IMR-90 (cell line): ENCODE results near the gene HES4. TPM values are rescaled to one million over a fixed set of nuclear protein-coding genes. Genes with fewer than 3 reads are reported as not detected.

Source experiments
- ATAC-seq: fragments of 200-7000 bp; cut with Tn5 transposase; 2 replicates; pipeline ENCODE4 v1.9.1; 2020; ENCODE audit warnings: low read depth, mild to moderate bottlenecking, moderate library complexity
- BruUV-seq: library from RNA; stranded (reverse); fragments of 400-500 nt; replicated peaks from 2 replicates; lab custom pipeline; 2021; lab: Mats Ljungman, UMichigan
- CTCF ChIA-PET: fragments of 300-600 bp; formaldehyde crosslinking; extraction: SDS; loops from one replicate; lab custom pipeline; 2021; ENCODE audit warnings: antibody characterized with exemption; lab: Yijun Ruan, JAX
- POLR2A ChIA-PET: fragments of 300-600 bp; sonication (Branson Sonifier 250); formaldehyde crosslinking; loops from one replicate; lab custom pipeline; 2022; ENCODE audit warnings: antibody characterized with exemption; ENCODE audit not compliant: unreplicated experiment; lab: Charles Lee
- DNase-seq: peaks from one replicate; pipeline ENCODE4 v3.0.0; 2013
- H2AFZ ChIP-seq: replicated peaks from 2 replicates; pipeline ENCODE3; 2013; ENCODE audit warnings: low read length, mild to moderate bottlenecking; ENCODE audit not compliant: poor library complexity
- H2AK5ac ChIP-seq: 2 replicates; pipeline ENCODE4 v1.6.1; 2013; ENCODE audit warnings: low read depth, low read length, inconsistent platforms
- H2AK9ac ChIP-seq: replicated peaks from 2 replicates; pipeline ENCODE3; 2013; ENCODE audit warnings: mild to moderate bottlenecking, low read depth, low read length, moderate library complexity; ENCODE audit not compliant: poor library complexity
- H2BK120ac ChIP-seq: 2 replicates; pipeline ENCODE4 v1.6.1; 2013; ENCODE audit warnings: low read depth, low read length, inconsistent platforms
- H2BK15ac ChIP-seq: 3 replicates; pipeline ENCODE4 v1.6.1; 2013; ENCODE audit warnings: low read depth, low read length, inconsistent platforms
- H2BK20ac ChIP-seq: 2 replicates; pipeline ENCODE4 v1.6.1; 2013; ENCODE audit warnings: low read depth, mild to moderate bottlenecking, inconsistent platforms, low read length, moderate library complexity
- H2BK5ac ChIP-seq: 2 replicates; pipeline ENCODE4 v1.6.1; 2013; ENCODE audit warnings: mild to moderate bottlenecking, low read depth, low read length, inconsistent platforms; ENCODE audit not compliant: poor library complexity, severe bottlenecking
- H3K14ac ChIP-seq: replicated peaks from 2 replicates; pipeline ENCODE4 v1.6.1; 2013; ENCODE audit warnings: low read depth, low read length, inconsistent platforms
- H3K18ac ChIP-seq: 2 replicates; pipeline ENCODE4 v1.6.1; 2013; ENCODE audit warnings: low read depth, low read length, control low read depth
- H3K23ac ChIP-seq: 2 replicates; pipeline ENCODE4 v1.6.1; 2013; ENCODE audit warnings: low read depth, low read length, inconsistent platforms
- H3K27ac ChIP-seq: 2 replicates; pipeline ENCODE4 v1.5.1; 2013; ENCODE audit warnings: mild to moderate bottlenecking, control low read depth, low read length; ENCODE audit not compliant: insufficient read depth
- H3K27me3 ChIP-seq: 2 replicates; pipeline ENCODE4 v1.6.1; 2013; ENCODE audit warnings: low read length; ENCODE audit not compliant: control insufficient read depth, insufficient read depth
- H3K36me3 ChIP-seq: 2 replicates; pipeline ENCODE4 v1.6.1; 2013; ENCODE audit warnings: low read length, mixed read lengths; ENCODE audit not compliant: control insufficient read depth, insufficient read depth
- H3K4ac ChIP-seq: 2 replicates; pipeline ENCODE4 v1.6.1; 2013; ENCODE audit warnings: low read depth, low read length, inconsistent platforms
- H3K4me1 ChIP-seq: 2 replicates; pipeline ENCODE4 v1.6.1; 2013; ENCODE audit warnings: low read length, mixed read lengths; ENCODE audit not compliant: control insufficient read depth, insufficient read depth
- H3K4me2 ChIP-seq: 2 replicates; pipeline ENCODE4 v1.6.1; 2013; ENCODE audit warnings: low read depth, mild to moderate bottlenecking, control low read depth, low read length, moderate library complexity
- H3K4me3 ChIP-seq: 2 replicates; pipeline ENCODE4 v1.5.1; 2013; ENCODE audit warnings: low read depth, mild to moderate bottlenecking, control low read depth, low read length, moderate library complexity; ENCODE audit not compliant: insufficient read depth
- H3K56ac ChIP-seq: 2 replicates; pipeline ENCODE4 v1.6.1; 2013; ENCODE audit warnings: low read length, inconsistent platforms; ENCODE audit not compliant: insufficient read depth; ENCODE audit errors: extremely low read depth
- H3K79me1 ChIP-seq, 2 experiments: 2 replicates each; pipeline ENCODE4 v1.6.1; 2013; ENCODE audit warnings: low read length in 2 of 2, inconsistent platforms in 1 of 2, low read depth in 1 of 2
- H3K9ac ChIP-seq: 2 replicates; pipeline ENCODE4 v1.6.1; 2013; ENCODE audit warnings: low read depth, low read length, control low read depth
- H3K9me1 ChIP-seq: 2 replicates; pipeline ENCODE4 v1.6.1; 2013; ENCODE audit warnings: low read length, inconsistent platforms; ENCODE audit not compliant: insufficient read depth
- H3K9me3 ChIP-seq: 2 replicates; pipeline ENCODE4 v1.6.1; 2013; ENCODE audit warnings: low read length; ENCODE audit not compliant: control insufficient read depth, insufficient read depth
- H4K20me1 ChIP-seq: 2 replicates; pipeline ENCODE4 v1.6.1; 2013; ENCODE audit warnings: low read length, inconsistent platforms; ENCODE audit not compliant: insufficient read depth
- H4K5ac ChIP-seq: 2 replicates; pipeline ENCODE4 v1.6.1; 2013; ENCODE audit warnings: mild to moderate bottlenecking, low read depth, low read length, control low read depth
- H4K8ac ChIP-seq, 2 experiments: 2 replicates each; pipeline ENCODE4 v1.6.1; 2013; ENCODE audit warnings: low read depth in 2 of 2, low read length in 2 of 2, control low read depth in 1 of 2, inconsistent platforms in 1 of 2
- H4K91ac ChIP-seq: 2 replicates; pipeline ENCODE4 v1.6.1; 2013; ENCODE audit warnings: low read depth, low read length, inconsistent platforms; ENCODE audit not compliant: insufficient read depth
- BHLHE40 ChIP-seq: fragments of 150-350 bp; IDR thresholded peaks from 2 replicates; pipeline ENCODE4 v1.6.1; 2016; ENCODE audit warnings: mild to moderate bottlenecking, low read depth, low read length
- CEBPB ChIP-seq: IDR thresholded peaks from 2 replicates; pipeline ENCODE4 v1.6.1; 2012; ENCODE audit warnings: low read depth, low read length, improper control_type of control experiment
- CHD1 ChIP-seq: IDR thresholded peaks from 2 replicates; pipeline ENCODE4 v1.6.1; 2012; ENCODE audit warnings: low read depth, low read length, improper control_type of control experiment
- CTCF ChIP-seq: conservative IDR thresholded peaks from 2 replicates; pipeline ENCODE4 v1.5.1; 2012; ENCODE audit warnings: mild to moderate bottlenecking, low read depth, low read length, improper control_type of control experiment
- ELK1 ChIP-seq: fragments of 150-350 bp; IDR thresholded peaks from 2 replicates; pipeline ENCODE4 v1.6.1; 2016; ENCODE audit warnings: low read depth, mild to moderate bottlenecking, low read length, moderate library complexity, borderline replicate concordance
- FOS ChIP-seq: fragments of 150-350 bp; IDR thresholded peaks from 2 replicates; pipeline ENCODE4 v1.6.1; 2016; ENCODE audit warnings: low read depth, low read length
- MAFK ChIP-seq: IDR thresholded peaks from 2 replicates; pipeline ENCODE4 v1.6.1; 2012; ENCODE audit warnings: low read depth, low read length, improper control_type of control experiment
- MAZ ChIP-seq: IDR thresholded peaks from 2 replicates; pipeline ENCODE4 v1.6.1; 2012; ENCODE audit warnings: low read depth, mild to moderate bottlenecking, low read length, improper control_type of control experiment, moderate library complexity, borderline replicate concordance
- MXI1 ChIP-seq: IDR thresholded peaks from 2 replicates; pipeline ENCODE4 v1.6.1; 2012; ENCODE audit warnings: low read depth, mild to moderate bottlenecking, low read length, moderate library complexity, borderline replicate concordance
- NFE2L2 ChIP-seq: fragments of 150-350 bp; IDR thresholded peaks from 2 replicates; pipeline ENCODE4 v1.6.1; 2016; ENCODE audit warnings: low read depth, mild to moderate bottlenecking, low read length
- POLR2A ChIP-seq: IDR thresholded peaks from 2 replicates; pipeline ENCODE4 v1.6.1; 2012; ENCODE audit warnings: mild to moderate bottlenecking, low read depth, low read length
- RAD21 ChIP-seq: IDR thresholded peaks from 2 replicates; pipeline ENCODE4 v1.6.1; 2012; ENCODE audit warnings: low read length, improper control_type of control experiment
- RCOR1 ChIP-seq: IDR thresholded peaks from 2 replicates; pipeline ENCODE4 v1.6.1; 2012; ENCODE audit warnings: mild to moderate bottlenecking, low read length, improper control_type of control experiment; ENCODE audit not compliant: insufficient replicate concordance
- RFX5 ChIP-seq: IDR thresholded peaks from 2 replicates; pipeline ENCODE4 v1.8.0; 2012; ENCODE audit warnings: low read depth, mild to moderate bottlenecking, low read length, moderate library complexity
- SMC3 ChIP-seq: fragments of 150-350 bp; IDR thresholded peaks from 2 replicates; pipeline ENCODE4 v1.6.1; 2016; ENCODE audit warnings: low read depth, mild to moderate bottlenecking, antibody characterized with exemption, low read length, moderate library complexity
- USF2 ChIP-seq: fragments of 150-350 bp; IDR thresholded peaks from 2 replicates; pipeline ENCODE4 v1.6.1; 2017; ENCODE audit warnings: mild to moderate bottlenecking, antibody characterized with exemption, low read length, low read depth
- WGBS, 2 experiments: methylation state at CpG; one replicate each; pipeline versions ENCODE4 v1.1.5 to v1.1.7; 2013; ENCODE audit warnings: missing lambda C conversion rate in 2 of 2; ENCODE audit not compliant: insufficient read length in 1 of 2; ENCODE audit errors: extremely low coverage in 2 of 2; 5-methylcytosine and 5-hydroxymethylcytosine counted together
- dilution Hi-C: fragments of 300-500 bp; cut with HindIII; formaldehyde crosslinking; loops from one replicate; pipeline ENCODE4 v1.14.3; 2018; ENCODE audit warnings: low sequenced_read_pairs; ENCODE audit not compliant: unreplicated experiment
- in situ Hi-C: fragments of 300-500 bp; cut with MboI; formaldehyde crosslinking; loops from 3 replicates; pipeline ENCODE4 v1.14.3; 2019; ENCODE audit warnings: low sequenced_read_pairs, inconsistent platforms, mixed read lengths
- intact Hi-C: fragments of 100-400 bp; cut with micrococcal nuclease; formaldehyde crosslinking; loops from 2 replicates; pipeline ENCODE4 v1.10.0; 2022
- polyA plus RNA-seq, 3 experiments: library from polyadenylated mRNA; depleted of rRNA; stranded (reverse); fragments of >200 nt; gene quantifications; 2 replicates each; pipeline ENCODE4 v1.2.3, GENCODE V29; 2012; ENCODE audit warnings: low replicate concordance in 1 of 3
- total RNA-seq: library from RNA; depleted of rRNA; stranded (reverse); fragments of >200 nt; gene quantifications from 2 replicates; pipeline ENCODE4 v1.2.3, GENCODE V29; 2012

Gene HES4
- total and polyA plus RNA-seq, 2 of the 4 experiments (the other 2 are of a cell fraction) = 1.4 to 11.7 TPM

GRCh38 chr1:1033009-1033587 is 33.2 kb upstream of the HES4 start:
- H3K23ac ChIP-seq = no peak overlapping the region
- no peak overlapping the region for H3K56ac ChIP-seq
- no peak overlapping the region for H4K8ac ChIP-seq
- intact Hi-C loops = loop anchor here (5.0 kb wide), 1 partner anchor 84 kb away; the partner anchor contains the start of gene C1orf159
- in situ Hi-C loops = no loop called here
- WGBS, 2 experiments = 11% methylated on average over 38 of the region's 73 CpGs; no CpG with 5 or more reads in 1 of the 2 experiments
- H2BK120ac ChIP-seq = no peak overlapping the region
- TF ChIP-seq RCOR1 = no peak
- no peak for TF ChIP-seq POLR2A
- peak; percentile 78 for TF ChIP-seq RAD21
- TF ChIP-seq NFE2L2 = no peak
- TF ChIP-seq CEBPB = no peak
- TF ChIP-seq CHD1 = no peak
- no peak for TF ChIP-seq MAFK
- no peak for TF ChIP-seq ELK1
- no peak for TF ChIP-seq BHLHE40
- TF ChIP-seq MXI1 = no peak
- TF ChIP-seq USF2 = no peak
- TF ChIP-seq CTCF = peak; percentile 76
- TF ChIP-seq FOS = no peak
- peak; percentile 26; the same call in 1 of the 2 replicates for TF ChIP-seq SMC3
- TF ChIP-seq MAZ = peak; percentile 36; the same call in 1 of the 2 replicates
- no peak for TF ChIP-seq RFX5
- H3K27me3 ChIP-seq = no peaks in the 10 kb centered on the region
- peaks cover 5% of the 10 kb centered on the region; the same call in 1 of the 2 replicates for H3K4me1 ChIP-seq
- H2BK20ac ChIP-seq = no peak overlapping the region
- H4K20me1 ChIP-seq = peaks cover 68% of the 10 kb centered on the region
- no peak overlapping the region for H3K27ac ChIP-seq
- no peak overlapping the region for H2AK5ac ChIP-seq
- peaks cover 13 to 46% of the 10 kb centered on the region in 2 experiments for H3K79me1 ChIP-seq
- BruUV-seq = no TSS peak
- no peak overlapping the region for H2BK5ac ChIP-seq
- no peak overlapping the region for H3K14ac ChIP-seq
- H4K5ac ChIP-seq = no peak overlapping the region
- 0 out of 2 replicates have a peak, but pooled peaks cover under 1% of the 10 kb centered on the region for H3K9me1 ChIP-seq
- H4K91ac ChIP-seq = no peak overlapping the region
- peak overlapping the region; percentile 72 for H2AK9ac ChIP-seq
- H3K4me2 ChIP-seq = peak overlapping the region; percentile 10; the same call in 1 of the 2 replicates
- H3K36me3 ChIP-seq = peaks cover 13% of the 10 kb centered on the region
- dilution Hi-C loops = no loop called here
- ChIA-PET POLR2A (no interaction called here), CTCF (no interaction called here)
- no peak overlapping the region for H3K4ac ChIP-seq
- no peak overlapping the region for H3K18ac ChIP-seq
- H2BK15ac ChIP-seq = no peak overlapping the region
- H3K9ac ChIP-seq = no peak overlapping the region
- H3K4me3 ChIP-seq = no peak overlapping the region
- H3K9me3 ChIP-seq = no peaks in the 10 kb centered on the region
- ATAC-seq = peak; percentile 93
- peak overlapping the region; percentile 80 for H2AFZ ChIP-seq
- DNase-seq = peak; percentile 63
